Inferior parietal cortex (tissue), 1 donor: Measurements from ENCODE around the gene OR5M10.
"Not testable (repeated sequence)": the region's sequence is repeated elsewhere in the genome, so short reads cannot be mapped to it uniquely, and the experiment has no call there.

Experiments
- DNase-seq: peaks from one replicate; pipeline ENCODE4 v3.0.0-alpha.2; 2016; ENCODE audit errors: extremely low spot score

The OR5M10 gene

DNA sequence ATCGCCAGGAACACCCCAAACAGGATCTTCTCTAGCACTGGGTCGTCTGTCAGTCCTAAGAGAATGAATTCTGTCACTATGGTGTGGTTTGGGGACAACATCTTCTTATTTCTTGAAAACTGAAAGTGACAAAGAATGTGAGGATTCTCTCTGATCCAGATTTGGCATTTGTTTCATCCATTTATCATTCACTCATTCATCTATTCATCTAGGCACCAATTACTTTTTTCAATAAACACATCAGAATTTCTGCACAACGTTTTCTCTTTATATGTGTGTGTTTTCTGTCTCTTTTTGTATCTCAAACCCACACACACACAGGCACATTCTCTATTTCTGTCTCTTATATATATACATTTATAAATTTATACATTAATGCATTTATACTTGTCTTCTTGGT is at the start of gene OR5M10:
Gene OR5M10, minus strand, starts transcription at position 101 of the 400 bp plus-strand sequence. Its CDS starts 0 bp downstream, at position 101.
- DNase-seq, result no peak

DNA sequence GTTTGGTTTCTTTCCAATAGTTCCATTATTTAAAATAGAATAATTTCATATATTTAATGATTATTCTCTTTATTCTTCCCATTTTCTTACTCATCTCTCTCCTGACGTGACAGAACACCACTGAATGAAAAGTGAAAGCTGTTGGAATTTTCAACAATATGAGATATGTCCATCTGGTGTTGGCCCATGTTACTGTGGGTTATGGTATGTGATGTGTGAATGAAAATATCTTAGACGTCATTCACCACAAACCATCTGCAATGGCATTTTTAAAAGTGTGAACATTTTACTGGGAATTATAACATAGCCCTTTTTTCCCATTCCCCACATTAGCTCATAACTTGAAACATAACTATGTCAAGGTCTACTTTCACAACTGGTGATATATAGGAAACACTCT is 48.4 kb upstream of the OR5M10 start:
- DNase-seq, result no peak

DNA sequence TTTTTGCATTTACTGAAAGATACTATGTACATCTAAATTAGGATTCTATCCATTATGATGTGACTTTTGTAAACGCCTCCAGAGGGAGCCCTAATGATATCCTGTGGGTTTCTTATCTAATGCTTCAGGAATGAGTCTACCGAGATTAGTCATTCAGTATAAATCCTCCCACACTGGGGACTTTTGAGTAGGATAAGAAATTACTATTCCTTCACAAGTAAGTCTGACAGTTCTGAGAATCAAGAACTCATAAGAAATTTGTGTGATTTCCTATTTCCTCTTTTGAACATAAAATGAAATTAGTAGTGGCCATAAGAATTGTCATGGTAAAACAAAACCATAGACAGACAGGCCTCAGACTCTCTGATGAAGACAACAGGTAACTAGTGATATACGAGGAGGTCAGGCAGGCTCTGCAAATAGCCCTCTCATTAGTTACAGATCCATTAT is 47.2 kb upstream of the OR5M10 start:
- peak; percentile 65 for DNase-seq

DNA sequence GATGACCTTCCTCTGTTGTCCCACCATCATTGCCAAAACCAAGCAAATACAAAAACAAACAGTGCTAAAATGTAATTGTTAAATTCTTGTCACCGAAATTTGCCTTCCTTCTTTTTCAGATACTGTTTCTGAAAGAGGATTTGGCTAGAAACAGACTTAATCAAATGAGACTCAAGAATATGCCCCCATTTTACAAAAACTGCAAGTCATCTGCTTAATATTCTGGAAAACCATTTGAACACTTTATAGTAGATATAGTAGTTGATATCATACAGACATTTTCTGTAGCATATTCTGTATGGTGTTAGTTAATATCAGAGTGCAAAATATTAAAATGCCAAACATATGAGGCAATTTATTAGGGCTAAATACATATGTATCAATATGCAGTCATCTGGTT is 33.7 kb upstream of the OR5M10 start:
- DNase-seq, result no peak

DNA sequence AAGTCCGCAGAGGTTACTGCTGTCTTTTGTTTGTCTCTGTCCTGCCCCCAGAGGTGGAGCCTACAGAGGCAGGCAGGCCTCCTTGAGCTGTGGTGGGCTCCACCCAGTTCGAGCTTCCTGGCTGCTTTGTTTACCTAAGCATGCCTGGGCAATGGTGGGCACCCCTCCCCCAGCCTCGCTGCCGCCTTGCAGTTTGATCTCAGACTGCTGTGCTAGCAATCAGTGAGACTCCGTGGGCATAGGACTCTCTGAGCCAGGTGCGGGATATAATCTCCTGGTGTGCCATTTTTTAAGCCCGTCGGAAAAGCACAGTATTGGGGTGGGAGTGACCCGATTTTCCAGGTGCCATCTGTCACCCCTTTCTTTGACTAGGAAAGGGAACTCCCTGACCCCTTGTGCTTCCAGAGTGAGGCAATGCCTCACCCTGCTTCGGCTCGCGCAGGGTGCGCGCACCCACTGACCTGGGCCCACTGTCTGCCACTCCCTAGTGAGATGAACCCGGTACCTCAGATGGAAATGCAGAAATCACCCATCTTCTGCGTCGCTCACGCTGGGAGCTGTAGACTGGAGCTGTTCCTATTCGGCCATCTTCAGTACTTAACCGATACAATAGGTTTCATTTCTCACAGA is 14.7 kb upstream of the OR5M10 start:
- not testable (repeated sequence) for DNase-seq

DNA sequence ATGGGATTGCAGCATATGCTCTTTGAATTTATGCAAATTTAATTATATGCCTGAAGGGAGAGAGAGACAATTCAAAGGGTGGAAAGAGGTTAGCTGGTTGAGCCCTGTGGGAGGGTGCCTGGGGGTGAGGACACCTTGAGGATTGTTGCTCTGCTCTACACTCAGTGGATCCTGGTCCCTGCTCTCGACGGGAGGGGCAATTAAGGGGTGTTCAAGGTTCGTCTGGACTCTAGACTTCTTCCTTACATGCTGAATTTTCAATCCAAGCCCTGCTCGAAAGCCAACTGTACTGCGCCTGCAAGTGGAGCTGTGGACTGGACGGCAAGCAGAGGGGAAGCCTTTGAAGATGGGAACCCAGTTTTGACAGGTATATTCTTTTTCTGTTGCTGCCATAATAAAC is 18.9 kb downstream of the OR5M10 start:
- no peak for DNase-seq

DNA sequence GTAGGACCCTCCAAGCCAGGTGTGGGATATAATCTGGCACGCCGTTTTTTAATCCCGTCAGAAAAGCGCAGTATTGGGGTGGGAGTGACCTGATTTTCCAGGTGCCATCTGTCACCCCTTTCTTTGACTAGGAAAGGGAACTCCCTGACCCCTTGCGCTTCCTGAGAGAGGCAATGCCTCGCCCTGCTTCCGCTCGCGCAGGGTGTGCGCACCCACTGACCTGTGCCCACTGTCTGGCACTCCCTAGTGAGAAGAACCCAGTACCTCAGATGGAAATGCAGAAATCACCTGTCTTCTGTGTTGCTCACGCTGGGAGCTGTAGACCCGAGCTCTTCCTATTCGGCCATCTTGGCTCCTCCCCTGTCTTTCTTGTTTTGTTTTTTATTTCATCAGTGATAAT is 22.8 kb downstream of the OR5M10 start:
- not testable (repeated sequence) for DNase-seq

DNA sequence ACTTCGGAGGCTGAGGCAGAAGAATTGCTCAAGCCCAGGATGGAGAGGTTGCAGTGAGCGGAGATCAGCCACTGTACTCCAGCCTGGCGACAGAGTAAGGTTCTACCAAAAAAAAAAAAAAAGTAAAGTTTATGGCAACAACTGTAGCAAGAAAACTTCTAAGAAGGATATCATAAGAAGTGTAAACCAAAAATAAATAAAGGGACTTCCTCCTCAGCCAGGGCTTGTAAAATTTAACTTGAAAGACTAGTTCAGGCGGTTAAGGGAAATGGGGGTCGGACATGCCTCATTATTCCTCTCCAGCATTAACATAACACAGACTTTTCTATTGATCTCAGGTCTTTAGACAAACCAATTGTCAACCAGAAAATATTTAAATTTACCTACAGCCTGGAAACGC is 32.0 kb downstream of the OR5M10 start:
- DNase-seq, result no peak

DNA sequence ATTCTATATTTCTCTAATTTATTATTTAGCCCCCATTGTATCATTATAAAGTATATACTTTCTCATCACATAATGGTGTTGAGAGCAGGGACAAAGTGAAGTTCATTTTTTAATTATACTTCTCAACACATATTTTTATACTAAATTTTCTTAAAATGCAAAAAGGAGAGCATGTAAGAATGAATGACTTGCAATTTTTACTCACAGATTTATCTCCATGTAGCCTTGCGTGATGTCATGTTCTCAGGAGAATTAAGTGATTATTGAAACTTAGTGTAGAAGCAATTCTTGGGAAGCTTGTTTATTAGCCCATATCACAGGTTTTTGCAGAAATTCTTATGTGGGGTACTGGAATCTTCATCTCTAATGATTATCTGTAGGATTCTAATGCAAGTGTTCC is 33.8 kb downstream of the OR5M10 start:
- DNase-seq, result no peak

DNA sequence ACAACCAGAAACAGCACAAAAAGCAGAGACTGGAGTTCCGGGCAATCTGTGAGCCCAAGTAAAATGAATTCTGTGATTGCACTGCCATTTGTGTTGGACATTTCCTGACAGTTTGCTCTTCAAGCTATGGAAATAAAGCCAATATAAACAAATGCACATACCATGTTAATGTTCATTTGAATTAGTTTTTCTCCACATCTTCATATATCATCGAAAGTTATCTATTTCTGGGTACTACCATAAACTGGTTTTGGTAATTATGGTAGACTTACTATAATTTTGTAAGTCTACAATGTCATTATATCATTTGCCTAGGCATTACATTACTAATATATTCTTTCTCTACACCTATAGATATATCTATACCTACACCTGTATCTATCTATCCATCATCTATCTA is 34.4 kb downstream of the OR5M10 start, which contains the start of gene OR5M11:
Gene OR5M11, minus strand, starts transcription at position 101 of the 400 bp plus-strand sequence. Its CDS starts 0 bp downstream, at position 101.
- no peak for DNase-seq

DNA sequence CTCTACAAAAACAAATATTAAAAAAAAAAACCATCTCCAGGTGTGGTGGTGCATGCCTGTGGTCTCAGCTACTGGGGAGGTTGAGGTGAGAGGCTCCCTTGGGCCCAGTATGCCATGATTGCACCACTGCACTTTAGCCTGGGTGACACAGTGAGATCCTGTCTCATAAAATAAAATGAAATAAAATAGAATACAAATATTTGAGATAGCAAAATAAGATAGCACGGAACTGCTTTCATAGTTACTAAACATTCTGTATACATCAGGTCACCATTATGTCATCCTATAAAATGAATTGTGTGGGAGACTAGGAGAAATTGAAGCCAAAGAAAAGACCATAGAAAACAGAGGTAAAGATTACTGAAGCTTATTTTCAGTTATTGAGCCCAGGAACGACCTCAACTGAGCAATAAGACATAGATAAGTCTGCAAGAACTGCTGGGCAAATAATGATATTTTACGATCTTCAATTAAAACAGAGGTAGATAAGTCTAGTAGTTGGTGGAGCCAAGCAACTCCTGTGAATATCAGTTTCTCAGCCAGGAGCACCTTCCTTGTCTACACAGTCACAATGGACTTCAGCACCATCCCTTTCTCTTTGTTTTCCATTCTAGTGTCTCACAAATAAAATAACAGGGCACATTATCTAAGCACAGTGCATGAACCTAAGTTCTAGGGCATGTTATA is 44.3 kb downstream of the OR5M10 start:
- DNase-seq, result no peak

DNA sequence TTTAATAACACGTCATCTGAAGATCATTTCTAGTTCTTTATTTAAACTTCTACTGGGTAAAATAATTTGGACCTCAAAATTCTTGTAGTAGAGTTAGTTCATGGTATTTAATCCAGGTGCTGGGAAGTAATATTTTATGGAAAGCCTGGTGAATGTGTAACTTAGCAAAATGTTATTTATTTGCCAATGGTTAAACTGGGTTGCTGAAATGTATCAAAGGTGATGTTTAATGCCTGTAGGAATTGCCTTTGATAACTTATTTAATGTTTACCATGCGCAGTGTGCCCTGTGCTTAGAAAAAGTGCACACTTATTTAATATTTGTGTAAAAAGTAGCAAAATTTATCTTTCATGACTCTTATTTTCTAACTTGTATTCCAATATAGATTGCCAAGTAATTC is 45.7 kb downstream of the OR5M10 start:
- no peak for DNase-seq
